Vagina (tissue), 2 donors: ENCODE results near the gene IMP4. TPM values are rescaled to one million over a fixed set of nuclear protein-coding genes. Genes with fewer than 3 reads are reported as not detected.

ENCODE experiments used
- DNase-seq, 2 donors: peaks; one replicate each; pipeline ENCODE4 v3.0.0-alpha.2; 2017; ENCODE audit errors: extremely low spot score in 2 of 2
- H3K27ac ChIP-seq: fragments of 200-600 bp; sonication (generic); one replicate; pipeline ENCODE4 v1.5.1; 2019
- H3K27me3 ChIP-seq: fragments of 200-600 bp; sonication (generic); one replicate; pipeline ENCODE4 v1.5.1; 2019
- H3K36me3 ChIP-seq, 2 donors: fragments of 200-600 bp; sonication (generic); one replicate each; pipeline ENCODE4 v1.5.1; 2017 to 2019
- H3K4me1 ChIP-seq: fragments of 200-600 bp; sonication (generic); one replicate; pipeline ENCODE4 v1.5.1; 2019
- H3K4me3 ChIP-seq, 2 donors: fragments of 200-600 bp; sonication (generic); 1 replicate in 1 of 2; 2 replicates in 1 of 2; pipeline ENCODE4 v1.5.1; 2016 to 2019
- H3K9me3 ChIP-seq: fragments of 200-600 bp; sonication (generic); one replicate; pipeline ENCODE4 v1.5.1; 2019
- POLR2A ChIP-seq, 2 donors: fragments of 450-650 bp; IDR thresholded peaks; one replicate each; pipeline ENCODE4 v1.6.1; 2017; ENCODE audit warnings: antibody characterized with exemption in 2 of 2, mild to moderate bottlenecking in 2 of 2, moderate library complexity in 2 of 2
- POLR2AphosphoS5 ChIP-seq, 2 donors: sonication (generic); formaldehyde crosslinking; IDR thresholded peaks; one replicate each; pipeline ENCODE4 v1.9.0; 2017; ENCODE audit warnings: antibody characterized with exemption in 2 of 2, mild to moderate bottlenecking in 2 of 2, low read depth in 1 of 2; ENCODE audit not compliant: insufficient read depth in 1 of 2
- intact Hi-C: fragments of 100-400 bp; cut with DNase I; formaldehyde crosslinking; loops from one replicate; pipeline ENCODE4 v1.15.1; 2023
- total RNA-seq: library from RNA; depleted of rRNA; stranded (reverse); fragments of >200 nt; gene quantifications from one replicate; pipeline ENCODE4 v1.2.3, GENCODE V29; 2016
- TF ChIP-seq, protein P1 (sequence below), 3 experiments: fragments of 450-650 bp in 2 of 3; fragments of 200-600 bp in 1 of 3; sonication (generic) in 1 of 3; IDR thresholded peaks; one replicate each; pipeline ENCODE4 v1.5.1; 2017 to 2019; ENCODE audit warnings: antibody characterized with exemption in 3 of 3, mild to moderate bottlenecking in 2 of 3, moderate library complexity in 2 of 3

The IMP4 gene
- total RNA-seq, 1 donor from 2014 or later, result 88.4 TPM

- intact Hi-C loops, result no loop called here
- no peaks in the 10 kb centered on the region for H3K27me3 ChIP-seq
- H3K4me1 ChIP-seq, result peaks cover 8% of the 10 kb centered on the region
- TF ChIP-seq, protein P1, sequence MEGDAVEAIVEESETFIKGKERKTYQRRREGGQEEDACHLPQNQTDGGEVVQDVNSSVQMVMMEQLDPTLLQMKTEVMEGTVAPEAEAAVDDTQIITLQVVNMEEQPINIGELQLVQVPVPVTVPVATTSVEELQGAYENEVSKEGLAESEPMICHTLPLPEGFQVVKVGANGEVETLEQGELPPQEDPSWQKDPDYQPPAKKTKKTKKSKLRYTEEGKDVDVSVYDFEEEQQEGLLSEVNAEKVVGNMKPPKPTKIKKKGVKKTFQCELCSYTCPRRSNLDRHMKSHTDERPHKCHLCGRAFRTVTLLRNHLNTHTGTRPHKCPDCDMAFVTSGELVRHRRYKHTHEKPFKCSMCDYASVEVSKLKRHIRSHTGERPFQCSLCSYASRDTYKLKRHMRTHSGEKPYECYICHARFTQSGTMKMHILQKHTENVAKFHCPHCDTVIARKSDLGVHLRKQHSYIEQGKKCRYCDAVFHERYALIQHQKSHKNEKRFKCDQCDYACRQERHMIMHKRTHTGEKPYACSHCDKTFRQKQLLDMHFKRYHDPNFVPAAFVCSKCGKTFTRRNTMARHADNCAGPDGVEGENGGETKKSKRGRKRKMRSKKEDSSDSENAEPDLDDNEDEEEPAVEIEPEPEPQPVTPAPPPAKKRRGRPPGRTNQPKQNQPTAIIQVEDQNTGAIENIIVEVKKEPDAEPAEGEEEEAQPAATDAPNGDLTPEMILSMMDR (IDR thresholded peaks at IDR 0.05), result no peak
- TF ChIP-seq POLR2A (IDR thresholded peaks at IDR 0.05), result no peak
- TF ChIP-seq POLR2AphosphoS5 (IDR thresholded peaks at IDR 0.05; ENCODE audit: insufficient read depth in 1 of 2, low read depth in 1 of 2), result no peak
- no peaks in the 10 kb centered on the region for H3K9me3 ChIP-seq
- peaks cover 0 to 17% of the 10 kb centered on the region in 2 donors for H3K36me3 ChIP-seq
- no peak for DNase-seq
- no peak overlapping the region for H3K27ac ChIP-seq
- H3K4me3 ChIP-seq, result no peak overlapping the region
Measured at GRCh38 chr2:130335226-130335625, 7.5 kb upstream of the IMP4 start.

DNA sequence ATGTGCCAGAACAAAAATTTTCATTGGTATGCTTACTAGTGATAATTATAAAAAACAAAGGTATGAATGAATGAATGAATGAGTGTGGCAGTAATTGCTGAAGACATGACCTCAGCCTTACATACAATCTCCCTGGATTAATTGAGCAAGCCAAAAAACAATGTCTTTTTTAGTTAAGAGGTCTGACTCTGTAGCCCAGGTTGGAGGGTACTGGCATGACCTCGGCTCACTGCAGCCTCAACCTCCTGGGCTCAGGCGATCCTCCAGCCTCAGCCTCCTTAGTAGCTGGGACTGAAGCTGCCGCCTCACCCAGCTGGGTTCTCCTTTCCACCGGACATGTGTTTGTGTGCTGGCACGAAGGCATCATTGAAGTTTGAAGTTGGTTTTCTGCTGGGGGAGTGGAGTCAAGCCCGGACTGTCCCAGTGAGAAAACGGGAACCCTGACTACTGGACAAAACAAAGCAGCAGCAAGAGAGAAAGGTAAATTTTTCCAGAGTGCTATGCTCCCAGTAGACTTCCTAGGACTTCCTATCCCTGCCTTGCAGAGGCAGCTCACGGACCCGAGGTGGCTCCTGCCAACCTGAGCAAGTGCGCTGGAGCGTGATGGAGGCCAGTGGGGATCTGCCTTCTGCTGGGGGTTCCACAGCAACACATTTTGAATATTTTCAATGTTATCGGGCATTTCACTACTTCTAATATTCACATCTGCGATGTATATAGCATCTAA is 6.4 kb upstream of the IMP4 start:
- Histone ChIP-seq H3K4me1 (peaks cover 16% of the 10 kb centered on the region), H3K36me3 (peaks cover 0 to 17% of the 10 kb centered on the region in 2 donors), H3K4me3 (no peak overlapping the region), H3K9me3 (no peaks in the 10 kb centered on the region), H3K27me3 (no peaks in the 10 kb centered on the region), H3K27ac (no peak overlapping the region)
- TF ChIP-seq, protein P1 (IDR thresholded peaks at IDR 0.05), result no peak
- TF ChIP-seq POLR2A (IDR thresholded peaks at IDR 0.05) (no peak), POLR2AphosphoS5 (IDR thresholded peaks at IDR 0.05; ENCODE audit: insufficient read depth in 1 of 2, low read depth in 1 of 2) (no peak)
- DNase-seq, result no peak
- intact Hi-C loops, result no loop called here

DNA sequence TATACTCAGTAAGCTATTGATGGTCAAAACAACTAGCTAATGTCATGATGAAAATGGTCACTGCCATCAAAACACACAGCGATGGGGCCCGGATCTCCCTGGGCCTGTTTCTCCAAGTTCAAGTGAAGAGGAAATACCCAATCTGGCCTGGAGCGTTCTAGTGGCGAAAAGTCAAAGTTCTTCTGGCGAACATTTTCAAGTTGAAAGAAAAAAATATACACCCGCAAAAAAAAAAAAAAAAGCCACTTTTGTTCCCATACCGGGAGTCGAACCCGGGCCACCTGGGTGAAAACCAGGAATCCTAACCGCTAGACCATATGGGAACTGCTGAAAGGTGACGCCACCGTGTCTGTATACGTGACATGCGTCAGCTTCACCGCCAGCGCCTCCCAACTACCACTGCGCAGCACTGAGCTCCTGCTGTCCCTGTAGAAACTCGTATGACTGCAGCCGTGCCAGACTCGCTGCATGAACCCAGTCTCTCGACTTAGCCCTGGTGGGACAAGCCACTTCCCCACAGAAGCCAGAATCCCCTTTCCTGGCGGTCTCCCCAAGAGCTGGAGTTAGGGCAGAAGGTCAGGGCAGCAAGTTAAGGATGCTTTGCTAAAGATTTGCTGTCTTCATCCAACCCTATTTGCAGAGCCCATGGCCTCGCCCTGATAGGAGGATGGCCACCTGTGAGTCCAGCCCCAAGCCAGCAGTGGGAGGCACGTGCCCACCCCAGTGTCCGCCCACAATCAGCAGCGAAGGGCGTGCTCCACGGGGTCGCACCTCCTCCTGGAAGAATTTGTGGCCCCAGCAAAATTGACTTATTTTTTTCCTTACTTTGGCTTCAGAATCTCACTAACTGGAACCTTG is 5.6 kb upstream of the IMP4 start:
- TF ChIP-seq, protein P1 (IDR thresholded peaks at IDR 0.05), result peak in 1 of 3 experiments; percentile 14
- TF ChIP-seq POLR2AphosphoS5 (IDR thresholded peaks at IDR 0.05; ENCODE audit: insufficient read depth in 1 of 2, low read depth in 1 of 2), result peak in 1 of 2 donors; percentile 79
- no peak for TF ChIP-seq POLR2A (IDR thresholded peaks at IDR 0.05)
- Histone ChIP-seq H3K9me3 (no peaks in the 10 kb centered on the region), H3K4me1 (peaks cover 20% of the 10 kb centered on the region), H3K27ac (no peak overlapping the region), H3K36me3 (peaks cover 0 to 17% of the 10 kb centered on the region in 2 donors), H3K27me3 (no peaks in the 10 kb centered on the region), H3K4me3 (no peak overlapping the region)
- intact Hi-C loops, result no loop called here
- DNase-seq, result peak in 1 of 2 donors; percentile 90

DNA sequence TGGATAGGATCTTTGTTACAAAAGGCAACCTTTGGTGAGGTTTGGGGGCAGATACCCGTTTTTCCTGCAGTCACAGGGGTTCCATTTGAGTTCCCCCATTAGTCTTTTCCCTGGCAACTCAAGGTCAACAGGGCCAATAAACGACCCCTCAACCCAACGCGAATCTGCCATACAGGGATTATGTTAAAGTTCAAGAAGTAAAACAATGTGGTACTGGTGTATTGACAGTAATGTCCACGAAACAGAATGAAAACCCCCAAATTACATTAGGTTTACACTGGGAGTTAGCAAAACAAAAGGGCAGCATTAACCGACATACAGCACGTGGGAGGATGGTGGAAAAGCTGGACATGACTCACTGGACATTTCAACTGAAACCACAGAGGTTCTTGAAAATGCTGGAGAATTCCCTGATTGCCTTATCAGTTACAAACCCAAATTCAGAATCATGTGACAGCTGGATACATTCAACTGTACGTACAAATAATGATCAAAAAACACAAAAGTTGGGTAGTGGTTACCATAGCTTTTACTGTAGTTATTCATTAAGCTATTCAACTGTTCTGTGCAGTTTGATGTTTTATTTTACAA is 4.9 kb upstream of the IMP4 start:
- Histone ChIP-seq H3K4me1 (peaks cover 13% of the 10 kb centered on the region), H3K27me3 (no peaks in the 10 kb centered on the region), H3K4me3 (no peak overlapping the region), H3K36me3 (peaks cover 0 to 17% of the 10 kb centered on the region in 2 donors), H3K9me3 (no peaks in the 10 kb centered on the region), H3K27ac (no peak overlapping the region)
- TF ChIP-seq POLR2AphosphoS5 (IDR thresholded peaks at IDR 0.05; ENCODE audit: insufficient read depth in 1 of 2, low read depth in 1 of 2), result no peak
- TF ChIP-seq, protein P1 (IDR thresholded peaks at IDR 0.05), result no peak
- TF ChIP-seq POLR2A (IDR thresholded peaks at IDR 0.05), result no peak
- intact Hi-C loops, result no loop called here
- DNase-seq, result no peak
